Natural killer cell (primary cell): ENCODE measurements around the gene TMED10. TPM values are rescaled to one million over a fixed set of nuclear protein-coding genes. Genes with fewer than 3 reads are reported as not detected.
A peak's percentile ranks its signal among the peaks of the same experiment; 100 is the strongest.

Source experiments
- ATAC-seq, 3 donors: fragments of 150-1000 bp in 2 of 3; fragments of 200-7000 bp in 1 of 3; cut with Tn5 transposase; 1 replicate in 1 of 3; 2 replicates in 2 of 3; pipeline ENCODE4 v1.10.0; 2021; ENCODE audit warnings: mild to moderate bottlenecking in 2 of 3, moderate library complexity in 2 of 3
- DNase-seq, 2 donors: peaks; one replicate each; pipeline versions ENCODE4 v3.0.0 to v3.0.0-alpha.2; 2013 to 2021; ENCODE audit warnings: mixed read lengths in 1 of 2
- H3K27ac ChIP-seq: one replicate; pipeline ENCODE4 v1.5.1; 2013; ENCODE audit warnings: mild to moderate bottlenecking, low read length
- H3K27me3 ChIP-seq: one replicate; pipeline ENCODE4 v1.6.1; 2013; ENCODE audit warnings: low read length; ENCODE audit not compliant: control insufficient read depth, insufficient read depth
- H3K36me3 ChIP-seq: one replicate; pipeline ENCODE4 v1.6.1; 2013; ENCODE audit warnings: low read length; ENCODE audit not compliant: control insufficient read depth, insufficient read depth
- H3K4me1 ChIP-seq: one replicate; pipeline ENCODE4 v1.6.1; 2013; ENCODE audit warnings: low read length; ENCODE audit not compliant: control insufficient read depth, insufficient read depth
- H3K4me3 ChIP-seq: one replicate; pipeline ENCODE4 v1.5.1; 2013; ENCODE audit warnings: low read length
- H3K9me3 ChIP-seq: one replicate; pipeline ENCODE4 v1.6.1; 2013; ENCODE audit warnings: low read length; ENCODE audit not compliant: control insufficient read depth, insufficient read depth
- H3K27ac Mint-ChIP-seq, 2 donors: one replicate each; pipeline ENCODE4 v1.8.0; 2022; ENCODE audit warnings: mild to moderate bottlenecking in 2 of 2, mixed read lengths in 2 of 2, moderate library complexity in 1 of 2
- H3K27me3 Mint-ChIP-seq, 2 donors: one replicate each; pipeline ENCODE4 v1.8.0; 2022; ENCODE audit warnings: low read depth in 2 of 2, mixed read lengths in 2 of 2
- H3K36me3 Mint-ChIP-seq: one replicate; pipeline ENCODE4 v1.8.0; 2022; ENCODE audit warnings: mixed read lengths
- H3K4me1 Mint-ChIP-seq, 2 donors: one replicate each; pipeline ENCODE4 v1.8.0; 2022; ENCODE audit warnings: mixed read lengths in 2 of 2
- H3K4me3 Mint-ChIP-seq: one replicate; pipeline ENCODE4 v1.8.0; 2022; ENCODE audit warnings: mild to moderate bottlenecking, moderate library complexity, mixed read lengths
- H3K9me3 Mint-ChIP-seq, 2 donors: one replicate each; pipeline ENCODE4 v1.8.0; 2022; ENCODE audit warnings: mixed read lengths in 2 of 2
- WGBS: methylation state at CpG from one replicate; pipeline ENCODE4 v1.1.7; 2013; ENCODE audit warnings: missing lambda C conversion rate; ENCODE audit not compliant: insufficient coverage; 5-methylcytosine and 5-hydroxymethylcytosine counted together
- intact Hi-C: fragments of 100-400 bp; cut with micrococcal nuclease; formaldehyde crosslinking; loops from one replicate; pipeline ENCODE4 v1.14.2; 2022
- total RNA-seq, 4 donors: library from RNA; stranded (reverse); fragments of 120-200 nt in 1 of 4; gene quantifications; one replicate each; pipeline versions ENCODE4 v1.2.3 to v1.2.4, GENCODE V29; 2013 to 2022
- TF ChIP-seq, protein P1 (sequence below): fragments of 200-600 bp; IDR thresholded peaks from one replicate; pipeline ENCODE4 v1.8.0; 2022; ENCODE audit warnings: antibody characterized with exemption

TMED10 gene
- total RNA-seq, 3 donors from 2014 or later (not counting 1 experiment from before 2014, with no cell fraction given) = 216 to 244 (median 231) TPM

DNA sequence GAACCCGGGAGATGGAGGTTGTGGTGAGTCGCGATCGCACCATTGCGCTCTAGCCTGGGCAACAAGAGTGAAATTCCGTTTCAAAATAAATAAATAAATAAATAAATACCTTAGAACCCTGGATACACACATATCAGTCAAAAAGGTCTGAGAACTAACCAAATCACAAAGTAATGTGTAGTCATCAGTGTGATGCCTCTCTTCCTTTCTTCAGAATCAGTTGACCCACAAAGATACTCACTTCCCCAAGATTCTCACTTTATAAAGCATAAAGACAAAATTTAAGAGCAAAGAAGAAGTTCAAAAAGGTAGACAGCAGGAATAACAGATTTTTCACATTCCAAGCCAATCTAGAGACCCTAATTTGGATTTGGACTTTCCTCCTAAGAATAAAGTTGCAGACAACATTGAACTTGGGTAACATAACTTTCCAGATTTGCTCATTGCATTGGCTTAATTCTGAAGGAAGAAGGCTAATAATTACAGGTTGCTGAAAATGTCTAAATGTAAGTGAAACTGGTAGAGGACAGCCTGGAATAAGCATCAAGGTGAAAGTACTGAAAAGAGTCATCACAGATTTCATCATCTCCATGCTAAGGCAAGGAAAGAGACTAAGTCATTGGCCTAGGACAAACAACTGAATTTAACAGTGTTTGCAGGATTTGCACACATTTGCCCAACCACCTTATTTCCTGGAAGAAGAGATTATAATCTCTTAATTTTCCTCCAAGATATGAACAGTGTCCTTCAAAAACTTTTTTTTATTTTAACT is 17.4 kb downstream of the TMED10 start:
- DNase-seq (no peak), ATAC-seq (no peak)
- Histone ChIP-seq H3K27me3 (no peaks in the 10 kb centered on the region), H3K9me3 (no peaks in the 10 kb centered on the region), H3K36me3 (peaks cover 2% of the 10 kb centered on the region), H3K27ac (no peak overlapping the region), H3K4me1 (peaks cover 16% of the 10 kb centered on the region), H3K4me3 (no peak overlapping the region)
- Mint-ChIP-seq H3K36me3 (no peaks in the 10 kb centered on the region), H3K4me1 (peaks cover 50 to 61% of the 10 kb centered on the region in 2 donors), H3K27me3 (no peaks in the 10 kb centered on the region), H3K9me3 (no peaks in the 10 kb centered on the region), H3K4me3 (no peak overlapping the region), H3K27ac (peak overlapping the region; percentile 57 to 75)
- intact Hi-C loops = no loop called here
- 92% methylated on average over 2 of the region's 6 CpGs for WGBS
- TF ChIP-seq, protein P1, sequence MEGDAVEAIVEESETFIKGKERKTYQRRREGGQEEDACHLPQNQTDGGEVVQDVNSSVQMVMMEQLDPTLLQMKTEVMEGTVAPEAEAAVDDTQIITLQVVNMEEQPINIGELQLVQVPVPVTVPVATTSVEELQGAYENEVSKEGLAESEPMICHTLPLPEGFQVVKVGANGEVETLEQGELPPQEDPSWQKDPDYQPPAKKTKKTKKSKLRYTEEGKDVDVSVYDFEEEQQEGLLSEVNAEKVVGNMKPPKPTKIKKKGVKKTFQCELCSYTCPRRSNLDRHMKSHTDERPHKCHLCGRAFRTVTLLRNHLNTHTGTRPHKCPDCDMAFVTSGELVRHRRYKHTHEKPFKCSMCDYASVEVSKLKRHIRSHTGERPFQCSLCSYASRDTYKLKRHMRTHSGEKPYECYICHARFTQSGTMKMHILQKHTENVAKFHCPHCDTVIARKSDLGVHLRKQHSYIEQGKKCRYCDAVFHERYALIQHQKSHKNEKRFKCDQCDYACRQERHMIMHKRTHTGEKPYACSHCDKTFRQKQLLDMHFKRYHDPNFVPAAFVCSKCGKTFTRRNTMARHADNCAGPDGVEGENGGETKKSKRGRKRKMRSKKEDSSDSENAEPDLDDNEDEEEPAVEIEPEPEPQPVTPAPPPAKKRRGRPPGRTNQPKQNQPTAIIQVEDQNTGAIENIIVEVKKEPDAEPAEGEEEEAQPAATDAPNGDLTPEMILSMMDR = no peak

DNA sequence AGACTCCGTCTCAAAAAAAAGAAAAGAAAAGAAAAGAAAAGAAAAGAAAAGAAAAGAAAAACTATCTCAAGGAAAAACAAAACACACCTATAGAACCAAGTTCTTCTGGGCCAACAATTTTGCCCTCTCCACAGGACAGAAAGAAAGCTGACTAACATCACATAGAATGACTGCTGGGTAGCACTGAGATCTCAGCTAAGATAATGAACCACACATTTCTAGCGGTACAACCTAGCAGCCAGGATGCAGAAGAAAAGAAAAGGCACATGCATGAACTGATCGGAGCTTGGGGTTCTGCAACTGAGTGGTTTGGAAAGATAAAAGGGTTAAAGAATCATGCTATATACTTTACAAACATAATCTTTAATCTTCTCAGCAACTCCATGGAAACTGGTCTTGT is 19.5 kb downstream of the TMED10 start:
- Histone ChIP-seq H3K4me1 (peaks cover 13% of the 10 kb centered on the region), H3K9me3 (no peaks in the 10 kb centered on the region), H3K36me3 (peaks cover 3% of the 10 kb centered on the region), H3K27me3 (no peaks in the 10 kb centered on the region), H3K4me3 (no peak overlapping the region), H3K27ac (no peak overlapping the region)
- peak overlapping the region; percentile 35 for H3K4me3 Mint-ChIP-seq
- 0% methylated on average over 1 of the region's 3 CpGs for WGBS
- DNase-seq (peak in 1 of 2 donors; percentile 60), ATAC-seq (peak; percentile 59 to 76 (median 66))
- no peaks in the 10 kb centered on the region for H3K36me3 Mint-ChIP-seq
- TF ChIP-seq, protein P1 = no peak
- intact Hi-C loops = no loop called here
- H3K27me3 Mint-ChIP-seq = no peaks in the 10 kb centered on the region
- peak overlapping the region; percentile 7 to 60 for H3K27ac Mint-ChIP-seq
- no peaks in the 10 kb centered on the region for H3K9me3 Mint-ChIP-seq
- H3K4me1 Mint-ChIP-seq = peaks cover 48 to 58% of the 10 kb centered on the region in 2 donors

DNA sequence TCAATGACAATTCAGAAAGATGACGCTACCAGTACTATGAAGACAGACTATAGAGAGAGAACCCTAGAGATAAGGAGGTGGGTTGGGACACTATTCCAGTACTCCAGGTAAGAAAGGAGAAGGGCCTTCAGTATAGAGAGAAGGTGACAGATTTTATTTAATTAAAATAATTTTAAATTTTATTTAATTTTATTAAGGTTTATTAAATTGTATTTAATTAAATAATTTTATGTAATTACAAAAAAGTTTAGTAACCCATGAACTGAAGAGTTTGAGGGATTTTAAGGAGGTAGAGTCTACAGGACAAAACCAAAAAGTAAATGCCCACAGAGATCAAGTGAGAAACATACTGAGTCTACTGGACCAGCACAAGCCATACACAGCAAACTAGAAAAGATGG is 20.3 kb downstream of the TMED10 start:
- peak overlapping the region; percentile 39 to 73 for H3K27ac Mint-ChIP-seq

More for the DNA sequence above, 20.3 kb downstream of the TMED10 start:
- intact Hi-C loops = no loop called here
- no peaks in the 10 kb centered on the region for H3K9me3 Mint-ChIP-seq
- no peaks in the 10 kb centered on the region for H3K27me3 Mint-ChIP-seq
- no peak for DNase-seq
- Histone ChIP-seq H3K27ac (no peak overlapping the region), H3K9me3 (no peaks in the 10 kb centered on the region), H3K36me3 (peaks cover 10% of the 10 kb centered on the region), H3K27me3 (no peaks in the 10 kb centered on the region), H3K4me1 (peaks cover 13% of the 10 kb centered on the region), H3K4me3 (no peak overlapping the region)
- H3K4me3 Mint-ChIP-seq = no peak overlapping the region
- H3K36me3 Mint-ChIP-seq = no peaks in the 10 kb centered on the region
- 100% methylated on average over 1 of the region's 1 CpG for WGBS
- no peak for ATAC-seq
- peaks cover 52 to 56% of the 10 kb centered on the region in 2 donors for H3K4me1 Mint-ChIP-seq
- TF ChIP-seq, protein P1 = no peak
